Lung (tissue), 12 donors: Measurements from ENCODE around the gene LECT2. TPM values are rescaled to one million over a fixed set of nuclear protein-coding genes. Genes with fewer than 3 reads are reported as not detected.

Experiments used
- ATAC-seq: fragments of 200-7000 bp; cut with Tn5 transposase; one replicate; pipeline ENCODE4 v1.9.1; 2020; ENCODE audit warnings: moderate number of reproducible peaks; ENCODE audit not compliant: insufficient read depth, low FRiP score
- DNase-seq, 3 donors: peaks; one replicate each; pipeline ENCODE4 v3.0.0-alpha.2; 2013 to 2017
- H3K27ac ChIP-seq, 2 donors: one replicate each; pipeline ENCODE4 v1.5.1; 2013; ENCODE audit warnings: mild to moderate bottlenecking in 2 of 2, moderate library complexity in 2 of 2, control low read depth in 1 of 2, inconsistent platforms in 1 of 2, low read depth in 1 of 2, low read length in 1 of 2
- H3K27me3 ChIP-seq, 3 donors: one replicate each; pipeline ENCODE4 v1.5.1; 2013; ENCODE audit warnings: low read length in 2 of 3; ENCODE audit not compliant: control insufficient read depth in 3 of 3, insufficient read depth in 3 of 3
- H3K36me3 ChIP-seq, 4 donors: one replicate each; pipeline ENCODE4 v1.5.1; 2013; ENCODE audit warnings: low read length in 4 of 4, mild to moderate bottlenecking in 1 of 4, moderate library complexity in 1 of 4; ENCODE audit not compliant: control insufficient read depth in 4 of 4, insufficient read depth in 4 of 4
- H3K4me1 ChIP-seq, 5 donors: one replicate each; pipeline ENCODE4 v1.5.1; 2013; ENCODE audit warnings: low read length in 5 of 5, mild to moderate bottlenecking in 2 of 5, moderate library complexity in 1 of 5; ENCODE audit not compliant: control insufficient read depth in 5 of 5, insufficient read depth in 5 of 5
- H3K4me3 ChIP-seq: one replicate; pipeline ENCODE4 v1.5.1; 2013; ENCODE audit warnings: mild to moderate bottlenecking, control low read depth, moderate library complexity
- H3K9ac ChIP-seq, 2 donors: one replicate each; pipeline ENCODE4 v1.5.1; 2013; ENCODE audit warnings: low read length in 2 of 2, control low read depth in 1 of 2; ENCODE audit not compliant: insufficient read depth in 1 of 2
- H3K9me3 ChIP-seq, 4 donors: one replicate each; pipeline ENCODE4 v1.5.1; 2013; ENCODE audit warnings: low read length in 3 of 4, mild to moderate bottlenecking in 1 of 4, moderate library complexity in 1 of 4; ENCODE audit not compliant: control insufficient read depth in 4 of 4, insufficient read depth in 3 of 4
- CTCF ChIP-seq: IDR thresholded peaks from 2 replicates; pipeline ENCODE4 v1.5.1; 2012; ENCODE audit warnings: mild to moderate bottlenecking; ENCODE audit errors: control extremely low read depth, extremely low read depth
- WGBS, 2 donors: extraction: QIAGEN DNeasy Blood & Tissue Kit; methylation state at CpG; one replicate each; pipeline ENCODE4 v1.1.7; 2013; 5-methylcytosine and 5-hydroxymethylcytosine counted together
- polyA plus RNA-seq, 2 donors: library from polyadenylated mRNA; stranded (reverse); fragments of 200-250 nt; gene quantifications; one replicate each; pipeline ENCODE4 v1.2.1, GENCODE V29; 2013
- total RNA-seq, 2 donors: library from RNA; depleted of rRNA in 1 of 2; stranded (reverse); fragments of >200 nt in 1 of 2; gene quantifications; one replicate each; pipeline ENCODE4 v1.2.1, GENCODE V29; 2014 to 2021
- donor health status: control.
- donor health status: control.
- donor health status: Bipolar disorder and iron deficiency.
- donor health status: healthy.
- donor health status: DM: yes; HTN: yes; CAD: no.

The LECT2 gene
- total and polyA plus RNA-seq, 4 donors = not detected

DNA sequence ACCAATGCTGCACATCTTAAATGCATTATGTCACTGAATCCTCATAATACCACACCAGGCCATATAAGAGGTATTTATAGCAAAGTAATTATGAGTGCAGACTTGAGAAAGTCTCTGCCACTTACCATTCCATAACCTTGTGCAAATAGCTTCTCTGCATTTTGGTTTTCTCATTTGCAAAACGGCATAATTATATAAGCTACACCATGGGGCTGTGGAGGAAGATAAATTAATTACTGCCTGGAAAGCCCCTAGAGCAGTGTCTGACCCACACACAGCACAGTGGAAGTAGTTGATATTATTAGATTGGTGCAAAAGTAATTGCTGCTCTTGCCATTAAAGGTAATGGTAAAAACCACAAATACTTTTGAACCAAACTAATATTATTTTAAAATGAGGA lies 49.6 kb downstream of the LECT2 start:
- Histone ChIP-seq H3K9me3 (no peaks in the 10 kb centered on the region), H3K27ac (no peak overlapping the region), H3K27me3 (peaks cover 0 to 3% (median 2%) of the 10 kb centered on the region in 3 donors), H3K4me1 (no peaks in the 10 kb centered on the region), H3K9ac (no peak overlapping the region), H3K4me3 (no peak overlapping the region), H3K36me3 (no peaks in the 10 kb centered on the region)
- DNase-seq = no peak
- ATAC-seq = no peak
- TF ChIP-seq CTCF = no peak
- WGBS, 2 donors = 56 to 74% methylated on average over 1 of the region's 1 CpG

- Histone ChIP-seq H3K4me3 (no peak overlapping the region), H3K36me3 (no peaks in the 10 kb centered on the region), H3K27me3 (peaks cover 0 to 6% (median 2%) of the 10 kb centered on the region in 3 donors), H3K9me3 (peaks cover 0 to 3% (median 0%) of the 10 kb centered on the region in 4 donors), H3K4me1 (no peaks in the 10 kb centered on the region), H3K27ac (no peak overlapping the region), H3K9ac (no peak overlapping the region)
- ATAC-seq (no peak), DNase-seq (no peak)
- TF ChIP-seq CTCF = no peak
- WGBS, 2 donors = 52 to 55% methylated on average over 3 of the region's 3 CpGs
These were observed 53.1 kb downstream of the LECT2 start for GRCh38 chr5:135901633-135902032.

DNA sequence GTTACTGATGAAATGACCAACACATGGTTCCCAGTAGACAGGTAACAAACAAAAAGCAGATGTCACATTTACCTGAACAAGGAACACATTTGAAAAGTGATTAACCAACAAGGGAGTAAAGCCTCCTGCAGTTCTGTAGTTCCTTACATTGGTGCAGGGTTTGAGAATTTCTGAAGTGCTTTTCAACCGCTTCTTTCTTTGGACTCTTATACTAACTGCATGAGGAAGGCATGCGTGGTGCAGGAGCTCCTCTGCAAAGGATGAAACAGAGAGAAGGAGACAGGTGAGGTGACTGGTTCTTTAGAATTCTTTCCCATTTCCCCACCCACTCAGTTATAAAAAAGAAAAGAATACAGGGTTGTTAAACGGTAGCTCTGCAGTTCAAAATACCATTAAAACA lies 54.5 kb downstream of the LECT2 start:
- peaks cover 0 to 3% (median 0%) of the 10 kb centered on the region in 4 donors for H3K9me3 ChIP-seq
- H3K27ac ChIP-seq = no peak overlapping the region
- H3K9ac ChIP-seq = no peak overlapping the region
- H3K4me1 ChIP-seq = no peaks in the 10 kb centered on the region
- H3K36me3 ChIP-seq = no peaks in the 10 kb centered on the region
- 66 to 74% methylated on average over 3 of the region's 3 CpGs for WGBS, 2 donors
- no peak for ATAC-seq
- no peak for DNase-seq
- peaks cover 0 to 10% (median 2%) of the 10 kb centered on the region in 3 donors for H3K27me3 ChIP-seq
- H3K4me3 ChIP-seq = no peak overlapping the region
- TF ChIP-seq CTCF = no peak

DNA sequence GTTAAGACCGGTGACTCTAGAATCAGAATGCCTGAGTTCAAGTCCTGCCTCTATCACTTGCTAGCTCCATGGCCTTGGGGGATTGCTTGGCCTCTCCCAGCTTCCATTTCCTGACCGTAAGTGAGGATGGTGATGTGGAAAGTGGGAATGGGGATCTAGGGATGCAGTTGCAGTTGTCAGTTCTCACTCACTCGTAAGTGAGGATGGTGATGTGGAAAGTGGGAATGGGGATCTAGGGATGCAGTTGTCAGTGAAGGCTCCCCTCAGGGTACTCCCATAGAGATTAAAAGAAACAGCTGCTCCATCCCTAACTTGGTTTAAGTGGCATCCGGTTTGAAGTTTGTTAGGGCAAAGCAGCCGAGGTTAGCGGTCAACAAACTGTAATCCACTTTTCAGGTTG lies 56.1 kb downstream of the LECT2 start:
- Histone ChIP-seq H3K4me1 (peaks cover 0 to 7% (median 0%) of the 10 kb centered on the region in 5 donors), H3K9ac (no peak overlapping the region), H3K27me3 (peaks cover 0 to 10% (median 2%) of the 10 kb centered on the region in 3 donors), H3K4me3 (no peak overlapping the region), H3K9me3 (peaks cover 0 to 3% (median 0%) of the 10 kb centered on the region in 4 donors), H3K36me3 (no peaks in the 10 kb centered on the region), H3K27ac (no peak overlapping the region)
- no peak for ATAC-seq
- no peak for TF ChIP-seq CTCF
- 81 to 86% methylated on average over 6 of the region's 6 CpGs for WGBS, 2 donors
- DNase-seq = no peak
